Measurements from ENCODE around the gene TYW1.
A peak's percentile ranks its signal among the peaks of the same experiment; 100 is the strongest.
"Not testable (repeated sequence)": the region's sequence is repeated elsewhere in the genome, so short reads cannot be mapped to it uniquely, and the experiment has no call there.

TYW1 gene

DNA sequence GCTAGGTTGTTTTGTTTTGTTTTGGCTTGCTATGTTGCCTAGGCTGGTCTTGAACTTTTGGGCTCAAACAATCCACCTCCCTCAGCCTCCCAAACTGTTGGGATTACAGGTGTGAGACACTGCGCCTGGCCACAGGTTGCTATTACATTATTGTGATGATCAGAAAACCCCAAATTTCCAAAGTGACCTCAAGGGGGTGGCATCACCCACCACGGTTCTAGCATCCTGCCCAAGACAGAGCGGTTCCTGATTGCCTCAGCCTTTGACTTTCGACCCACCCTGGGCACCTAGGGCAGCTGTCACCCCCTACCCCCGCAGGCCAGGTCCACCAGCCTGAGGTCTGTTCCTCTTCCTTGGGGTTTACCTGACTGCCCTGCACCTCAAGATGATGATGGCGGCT lies 29.6 kb upstream of the TYW1 start:
- ChIA-PET CTCF (no interaction called here), POLR2A (no interaction called here)
- no peak for DNase-seq (ENCODE audit: extremely low spot score)
- no peak for TF ChIP-seq ELF4 (IDR thresholded peaks at IDR 0.05)
- TF ChIP-seq SUZ12 (IDR thresholded peaks at IDR 0.05), result no peak
- no peak for TF ChIP-seq FOXM1 (IDR thresholded peaks at IDR 0.05; ENCODE audit: borderline replicate concordance)
- no peak for TF ChIP-seq BHLHE40 (IDR thresholded peaks at IDR 0.05; ENCODE audit: borderline replicate concordance)
- TF ChIP-seq SP1 (IDR thresholded peaks at IDR 0.05), result no peak
- no peak for TF ChIP-seq NFRKB (IDR thresholded peaks at IDR 0.05)
- TF ChIP-seq LEF1 (IDR thresholded peaks at IDR 0.05; ENCODE audit: borderline replicate concordance), result no peak
- no peak for TF ChIP-seq FOXA1 (IDR thresholded peaks at IDR 0.05)
- no peak for TF ChIP-seq TARDBP (IDR thresholded peaks at IDR 0.05)
- no peak for TF ChIP-seq ARNT (IDR thresholded peaks at IDR 0.05)

DNA sequence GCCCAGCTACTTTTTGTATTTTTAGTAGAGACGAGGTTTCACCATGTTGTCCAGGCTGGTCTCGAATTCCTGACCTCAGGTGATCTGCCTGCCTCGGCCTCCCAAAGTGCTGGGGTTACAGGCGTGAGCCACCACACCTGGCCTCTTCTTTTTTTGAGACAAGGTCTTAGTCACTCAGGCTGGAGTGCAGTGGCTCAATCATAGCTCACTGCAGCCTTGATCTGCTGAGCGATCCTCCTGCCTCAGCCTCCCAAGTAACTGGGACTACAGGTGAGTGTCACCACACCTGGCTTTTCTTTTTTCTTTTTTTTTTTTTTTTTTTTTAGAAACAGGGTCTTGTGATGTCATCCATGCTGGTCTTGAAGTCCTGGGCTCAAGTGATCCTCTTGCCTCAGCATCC lies 27.6 kb upstream of the TYW1 start:
- CTCF ChIA-PET; POLR2A ChIA-PET; DNase-seq (ENCODE audit: extremely low spot score): not testable (repeated sequence)

DNA sequence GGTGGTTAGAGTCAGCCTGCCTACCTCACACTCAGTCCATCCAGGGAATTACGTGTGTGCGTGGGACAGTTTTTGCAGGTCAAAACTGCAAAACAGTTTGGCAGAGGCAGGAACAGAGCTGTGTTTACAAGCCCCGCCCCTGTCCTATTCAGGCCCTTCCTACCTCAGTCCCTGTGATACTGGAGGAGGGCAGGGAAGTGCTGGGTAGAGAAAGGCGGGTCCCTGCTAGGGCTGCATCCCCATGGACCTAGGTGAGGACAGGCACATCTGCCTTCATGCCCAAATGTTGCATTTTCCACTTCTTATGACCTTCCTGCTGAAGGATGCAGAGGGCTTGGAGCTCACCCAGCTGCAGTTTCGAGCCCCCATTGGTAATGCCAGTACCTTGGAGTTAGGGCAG lies 26.3 kb upstream of the TYW1 start:
- TF ChIP-seq BHLHE40 (IDR thresholded peaks at IDR 0.05; ENCODE audit: borderline replicate concordance), result no peak
- no peak for TF ChIP-seq NFRKB (IDR thresholded peaks at IDR 0.05)
- no peak for TF ChIP-seq ZNF384 (IDR thresholded peaks at IDR 0.05)
- TF ChIP-seq, protein P1, sequence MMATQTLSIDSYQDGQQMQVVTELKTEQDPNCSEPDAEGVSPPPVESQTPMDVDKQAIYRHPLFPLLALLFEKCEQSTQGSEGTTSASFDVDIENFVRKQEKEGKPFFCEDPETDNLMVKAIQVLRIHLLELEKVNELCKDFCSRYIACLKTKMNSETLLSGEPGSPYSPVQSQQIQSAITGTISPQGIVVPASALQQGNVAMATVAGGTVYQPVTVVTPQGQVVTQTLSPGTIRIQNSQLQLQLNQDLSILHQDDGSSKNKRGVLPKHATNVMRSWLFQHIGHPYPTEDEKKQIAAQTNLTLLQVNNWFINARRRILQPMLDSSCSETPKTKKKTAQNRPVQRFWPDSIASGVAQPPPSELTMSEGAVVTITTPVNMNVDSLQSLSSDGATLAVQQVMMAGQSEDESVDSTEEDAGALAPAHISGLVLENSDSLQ (IDR thresholded peaks at IDR 0.05), result no peak
- CTCF ChIA-PET, result no interaction called here
- DNase-seq (ENCODE audit: extremely low spot score), result no peak
- POLR2A ChIA-PET, result no interaction called here

DNA sequence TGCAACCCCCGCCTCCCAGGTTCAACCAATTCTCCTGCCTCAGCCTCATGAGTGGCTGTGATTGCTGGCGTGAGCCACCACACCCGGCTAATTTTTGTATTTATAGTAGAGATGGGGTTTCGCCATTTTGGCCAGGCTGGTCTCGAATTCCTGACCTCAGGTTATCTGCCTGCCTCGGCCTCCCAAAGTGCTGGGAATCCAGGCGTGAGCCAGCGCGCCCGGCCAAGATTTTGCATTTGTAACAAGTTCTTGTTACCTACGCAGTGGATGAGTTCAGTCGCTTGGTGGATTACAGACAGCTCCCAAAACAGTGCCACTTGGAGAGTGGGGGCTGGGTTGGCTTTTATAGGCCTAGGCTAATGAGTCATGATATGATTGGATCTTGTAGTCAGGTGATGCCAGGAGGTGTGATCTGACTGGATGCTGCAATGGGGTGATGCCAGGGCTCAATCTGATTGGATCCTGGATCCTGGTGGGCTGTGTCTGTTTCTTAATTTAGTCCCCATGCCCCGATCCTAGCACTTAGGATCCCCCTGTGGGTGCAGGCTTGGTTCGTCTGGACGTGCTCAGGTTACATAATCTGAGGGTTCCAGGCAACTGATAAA lies 21.5 kb upstream of the TYW1 start:
- TF ChIP-seq FOXK2 (IDR thresholded peaks at IDR 0.05), result no peak
- no peak for TF ChIP-seq ELF4 (IDR thresholded peaks at IDR 0.05)
- TF ChIP-seq SUZ12 (IDR thresholded peaks at IDR 0.05), result no peak
- no peak for TF ChIP-seq TARDBP (IDR thresholded peaks at IDR 0.05)
- DNase-seq (ENCODE audit: extremely low spot score), result no peak
- ChIA-PET CTCF (no interaction called here), POLR2A (no interaction called here)

DNA sequence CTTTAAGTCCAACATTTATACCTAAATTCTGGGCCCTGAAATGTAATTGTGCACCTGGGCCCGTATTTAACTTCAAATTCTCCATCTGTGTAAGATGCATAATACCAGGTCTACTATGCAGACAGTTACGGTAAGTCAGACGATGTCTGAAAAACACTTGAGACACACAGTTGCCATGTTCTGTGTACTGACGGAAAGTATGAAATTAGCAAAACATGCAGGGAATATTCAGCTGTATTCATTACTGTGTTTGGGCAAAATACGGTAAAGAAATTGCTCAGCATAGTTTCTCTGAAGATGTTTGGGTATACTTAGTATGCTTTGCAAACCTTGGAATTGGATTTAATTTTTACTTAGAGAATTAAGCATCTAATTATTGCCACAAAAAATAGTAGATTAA lies 18.3 kb upstream of the TYW1 start:
- POLR2A ChIA-PET; CTCF ChIA-PET; DNase-seq (ENCODE audit: extremely low spot score): not testable (repeated sequence)

DNA sequence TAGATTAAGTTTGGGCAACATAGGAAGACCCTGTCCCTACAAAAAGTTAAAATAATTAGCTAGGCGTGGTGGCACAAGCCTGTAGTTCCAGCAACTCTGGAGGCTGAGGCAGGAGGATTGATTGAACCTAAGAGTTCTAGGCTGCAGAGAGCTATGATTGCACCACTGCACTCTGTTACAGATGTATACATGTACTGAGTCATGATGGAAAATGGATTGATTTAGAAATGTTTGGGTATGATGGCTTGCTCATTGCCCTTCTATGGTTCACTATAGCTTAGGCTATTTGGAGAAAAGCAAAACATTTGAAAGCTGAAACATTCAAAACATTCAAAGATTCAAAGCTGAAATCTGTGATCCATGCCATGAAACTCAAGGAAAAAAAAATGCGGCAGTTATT lies 17.6 kb upstream of the TYW1 start:
- DNase-seq (ENCODE audit: extremely low spot score); CTCF ChIA-PET; POLR2A ChIA-PET: not testable (repeated sequence)

DNA sequence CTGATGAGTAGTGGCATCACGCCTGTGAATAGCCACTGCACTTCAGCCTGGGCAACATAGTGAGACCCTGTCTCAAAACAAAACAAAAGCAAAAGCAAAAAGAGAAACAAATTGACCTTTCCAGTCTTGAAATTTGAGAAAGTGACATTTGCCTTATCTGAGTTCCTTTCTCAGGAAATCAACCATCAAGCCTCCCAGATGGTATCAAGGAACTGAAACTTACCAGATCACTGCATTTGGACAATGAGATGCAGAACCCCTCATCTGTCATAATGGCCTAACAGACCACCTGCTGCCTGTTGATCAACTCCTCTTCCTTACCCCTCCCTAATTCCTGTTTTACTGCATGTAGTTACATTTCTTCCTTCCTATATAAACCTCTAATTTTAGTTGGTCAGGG lies 16.3 kb upstream of the TYW1 start:
- CTCF ChIA-PET; DNase-seq (ENCODE audit: extremely low spot score); POLR2A ChIA-PET: not testable (repeated sequence)

DNA sequence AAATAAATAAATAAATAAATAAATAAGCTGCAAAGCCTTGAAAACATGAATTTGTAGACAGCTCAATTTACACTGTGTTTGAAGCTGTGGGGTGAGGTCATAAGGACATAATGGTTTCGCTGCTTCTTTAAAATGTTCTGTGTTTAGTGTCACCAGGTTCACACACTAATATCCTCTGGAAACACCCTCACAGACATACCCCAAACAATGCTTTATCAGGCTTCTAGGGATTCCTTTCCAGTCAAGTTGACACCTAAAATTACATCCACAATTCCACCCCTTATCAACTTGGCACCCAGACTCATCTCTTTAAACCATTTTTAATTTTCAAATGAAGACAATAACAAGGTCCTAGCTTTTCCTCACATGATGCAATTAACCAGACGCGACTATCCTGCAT lies 7.1 kb upstream of the TYW1 start:
- POLR2A ChIA-PET; DNase-seq (ENCODE audit: extremely low spot score); CTCF ChIA-PET: not testable (repeated sequence)

DNA sequence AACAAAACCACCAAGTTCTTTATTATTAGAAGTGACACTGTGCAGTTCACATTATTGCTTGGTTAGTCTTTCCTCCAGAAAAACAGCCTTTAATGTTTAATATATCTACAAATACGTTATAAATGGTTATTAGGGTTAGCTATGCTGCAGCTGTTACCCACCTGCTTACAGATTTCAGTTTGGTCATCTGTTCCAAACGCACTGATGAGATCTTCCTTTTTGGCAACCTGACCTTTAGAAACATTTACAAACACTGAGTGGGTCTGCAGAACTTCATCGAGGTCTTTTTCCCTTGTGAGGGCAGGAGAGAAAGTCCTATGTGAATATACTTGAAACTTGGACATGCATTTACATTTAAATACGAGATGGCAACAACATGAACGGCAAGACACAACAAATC lies 2.6 kb upstream of the TYW1 start:
- DNase-seq (ENCODE audit: extremely low spot score); POLR2A ChIA-PET; CTCF ChIA-PET: not testable (repeated sequence)

DNA sequence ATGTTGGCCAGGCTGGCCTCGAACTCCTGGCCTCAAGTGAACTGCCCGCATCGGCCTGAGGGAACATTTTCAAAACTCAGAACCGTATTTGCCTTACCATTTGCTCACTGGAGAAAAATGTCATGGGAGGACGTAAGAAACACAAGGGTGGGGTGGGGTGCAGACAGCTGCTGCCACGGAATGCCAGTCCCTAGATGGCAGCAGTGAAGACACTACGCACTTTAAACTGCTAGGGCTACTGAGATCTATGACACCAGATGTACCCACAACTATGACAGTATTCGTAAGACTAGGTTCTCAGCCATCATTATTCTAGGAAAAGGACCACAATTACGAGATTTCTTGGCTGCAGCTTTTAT lies 2.0 kb upstream of the TYW1 start:
- DNase-seq (ENCODE audit: extremely low spot score); CTCF ChIA-PET; POLR2A ChIA-PET: not testable (repeated sequence)

DNA sequence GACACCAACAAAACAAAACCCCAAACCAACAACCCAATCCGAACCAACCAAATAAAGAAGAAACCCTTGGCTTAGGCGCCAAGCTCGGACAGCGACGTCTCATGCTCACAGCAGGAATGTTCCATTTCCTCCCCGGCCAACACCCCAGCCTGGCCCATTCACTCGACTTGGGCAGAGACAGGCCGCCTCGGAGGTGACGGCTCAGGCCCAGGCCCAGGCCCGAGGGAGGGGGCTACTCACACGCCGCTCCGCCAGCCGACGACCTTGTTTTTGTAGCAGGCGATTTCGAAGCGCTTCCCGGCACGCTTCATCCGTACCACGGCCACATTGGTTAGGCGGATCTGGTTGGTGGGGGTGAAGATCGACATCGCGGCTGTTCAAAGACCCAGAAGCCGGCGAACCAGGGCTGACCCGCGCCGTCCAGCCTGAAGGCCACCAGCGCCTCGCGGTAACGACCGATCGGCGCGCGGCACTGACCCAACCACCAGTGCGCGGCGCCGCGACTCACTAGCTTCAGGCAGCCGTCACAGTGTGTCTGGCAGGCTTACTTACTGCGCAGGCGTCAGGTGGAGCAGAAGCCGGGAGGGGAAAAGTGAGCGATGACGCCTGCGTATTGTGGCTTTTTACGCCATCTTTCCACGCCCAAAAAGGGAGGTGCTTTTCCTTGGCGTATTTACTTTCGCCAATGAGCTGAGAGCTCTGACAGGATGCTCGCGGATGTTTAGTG lies 1.4 kb upstream of the TYW1 start, which contains the start of gene SBDS:
Gene SBDS, minus strand, starts transcription at position 537 of the 727 bp plus-strand sequence. Its CDS starts 169 bp downstream, at position 368.
- CTCF ChIA-PET, result not testable (repeated sequence)
- POLR2A ChIA-PET, result interaction anchor here (0.7 to 1.0 kb wide), 4 partner anchors 74 to 881 kb away, joined by 3 to 6 read pairs (median 3); partner anchors contain the start of genes CRCP and TMEM248
- DNase-seq (ENCODE audit: extremely low spot score), result peak; percentile 71
- peak; percentile 87 for TF ChIP-seq L3MBTL2 (conservative IDR thresholded peaks at IDR 0.05)
- TF ChIP-seq, protein P1 (IDR thresholded peaks at IDR 0.05), result peak; percentile 28; the same call in 1 of the 2 replicates

DNA sequence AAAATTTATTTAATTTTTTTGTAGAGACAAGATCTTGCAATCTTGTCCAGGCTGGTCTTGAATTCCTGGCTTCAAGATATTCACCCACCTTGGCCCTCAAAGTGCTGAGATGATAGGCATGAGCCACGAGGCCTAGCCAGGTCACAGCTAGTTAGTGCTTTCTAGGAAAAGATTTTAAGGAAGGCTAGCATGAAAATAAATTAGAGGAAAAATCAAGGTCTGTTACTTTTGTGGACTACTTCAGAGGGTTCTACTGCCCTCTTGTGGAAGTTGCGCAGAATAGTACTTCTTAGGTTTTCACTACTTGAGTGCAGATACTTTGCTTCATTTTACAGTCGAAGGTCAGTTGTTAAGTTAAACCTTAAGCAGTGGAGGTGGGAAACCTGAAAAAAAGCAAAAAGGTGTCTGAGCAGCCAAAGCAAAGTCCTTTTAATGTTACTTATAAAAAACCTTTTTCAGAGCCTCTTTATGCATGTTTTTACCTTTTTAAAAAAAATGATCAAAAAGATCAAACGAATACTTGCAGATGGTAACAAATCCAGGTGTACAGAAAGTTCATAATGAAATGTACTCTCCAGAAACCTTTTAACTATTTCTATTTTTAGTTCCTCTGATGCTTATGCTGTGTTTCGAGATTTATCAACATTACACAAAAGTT lies 4.1 kb downstream of the TYW1 start:
- POLR2A ChIA-PET; DNase-seq (ENCODE audit: extremely low spot score); CTCF ChIA-PET: not testable (repeated sequence)

DNA sequence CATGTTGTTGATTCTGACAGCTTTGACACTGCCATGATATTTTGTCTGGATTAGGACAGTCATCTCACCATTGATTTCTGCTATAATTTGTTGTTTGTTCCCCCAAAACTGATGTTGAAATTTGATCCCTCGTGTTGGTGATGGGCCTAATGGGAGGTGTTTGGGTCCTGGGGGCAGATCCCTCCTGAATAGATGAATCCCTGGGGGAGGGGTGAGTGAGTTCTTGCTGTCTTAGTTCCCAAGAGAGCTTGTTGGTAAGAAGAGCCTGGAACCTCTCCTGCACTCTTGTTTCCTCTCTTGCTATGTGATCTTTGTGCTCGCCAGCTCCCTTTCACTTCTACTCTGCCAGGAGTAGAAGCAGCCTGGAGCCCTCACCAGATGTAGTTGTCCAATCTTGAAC lies 7.5 kb downstream of the TYW1 start:
- CTCF ChIA-PET; POLR2A ChIA-PET; DNase-seq (ENCODE audit: extremely low spot score): not testable (repeated sequence)
